Left hindlimb (tissue), 1 donor: ENCODE measurements around the gene CFAP100.

ENCODE experiments used
- DNase-seq: peaks from one replicate; pipeline ENCODE4 v3.0.0-alpha.2; 2018

CFAP100 gene

DNA sequence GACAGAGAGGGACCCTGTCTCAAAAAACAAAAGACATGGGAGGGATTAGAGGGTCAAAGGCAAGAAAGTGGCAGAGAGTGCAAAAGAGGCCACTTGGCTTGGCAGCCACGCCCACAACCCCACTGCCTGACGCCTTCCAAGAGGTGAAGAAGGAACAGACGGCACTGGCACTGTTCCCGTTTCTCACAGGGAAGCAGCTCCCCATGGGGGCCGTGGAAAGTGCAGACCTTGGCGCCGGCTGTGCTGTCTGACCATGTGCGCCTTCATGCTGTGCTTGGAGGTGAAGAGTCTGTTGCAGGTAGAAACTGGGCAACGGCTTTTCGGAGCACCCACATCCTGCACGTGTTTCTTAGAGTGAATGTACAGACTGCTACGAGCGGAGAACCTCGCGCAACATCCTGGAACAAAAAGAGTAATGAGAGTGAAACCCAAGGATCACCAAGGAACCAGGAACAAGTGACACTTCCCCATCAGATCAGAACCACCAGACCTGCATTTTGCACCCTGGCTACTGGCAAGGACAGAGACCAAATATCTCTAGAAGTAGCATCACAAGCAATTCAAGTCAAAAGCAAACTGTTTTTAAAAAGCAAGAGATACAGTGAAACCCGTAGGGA, 71.3 kb downstream of the CFAP100 start:
- no peak for DNase-seq

DNA sequence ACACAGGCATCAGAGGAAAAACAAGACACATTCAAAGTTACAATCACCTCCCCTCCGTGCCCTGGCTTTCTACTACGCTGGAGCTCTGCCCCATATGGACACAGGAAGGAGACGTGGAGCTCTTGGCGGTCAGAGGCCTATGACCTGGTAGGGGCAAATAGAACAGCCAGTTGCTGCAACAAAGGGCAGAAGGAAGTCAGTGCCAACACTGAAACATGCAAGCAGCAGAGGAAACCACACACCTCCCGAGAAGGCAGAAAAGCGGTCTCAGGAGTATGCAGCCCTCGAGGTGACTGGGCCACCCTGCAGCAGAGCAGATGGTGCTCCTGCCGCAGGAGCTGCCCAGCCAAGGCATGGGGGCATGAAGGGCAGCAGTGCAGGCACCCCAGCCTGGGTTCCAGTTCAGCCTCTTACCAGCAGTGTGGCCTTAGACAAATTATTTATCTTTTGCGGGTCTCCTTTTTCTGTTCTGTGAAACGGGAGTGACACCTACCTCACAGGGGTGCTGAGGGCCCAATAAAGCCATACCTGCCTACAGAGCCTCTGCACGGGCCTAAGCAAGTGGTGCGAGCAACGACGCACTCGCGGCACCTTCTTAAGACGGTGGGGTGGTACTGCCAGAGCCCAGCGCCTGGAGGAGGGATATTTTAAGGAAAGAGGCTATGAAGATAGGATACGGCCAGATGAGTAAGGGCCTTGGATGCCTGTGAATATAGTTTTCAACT, 72.3 kb downstream of the CFAP100 start:
- DNase-seq, result no peak

GRCh38 chr3:126467611-126467955, 72.9 kb downstream of the CFAP100 start:
- DNase-seq, result no peak

DNA sequence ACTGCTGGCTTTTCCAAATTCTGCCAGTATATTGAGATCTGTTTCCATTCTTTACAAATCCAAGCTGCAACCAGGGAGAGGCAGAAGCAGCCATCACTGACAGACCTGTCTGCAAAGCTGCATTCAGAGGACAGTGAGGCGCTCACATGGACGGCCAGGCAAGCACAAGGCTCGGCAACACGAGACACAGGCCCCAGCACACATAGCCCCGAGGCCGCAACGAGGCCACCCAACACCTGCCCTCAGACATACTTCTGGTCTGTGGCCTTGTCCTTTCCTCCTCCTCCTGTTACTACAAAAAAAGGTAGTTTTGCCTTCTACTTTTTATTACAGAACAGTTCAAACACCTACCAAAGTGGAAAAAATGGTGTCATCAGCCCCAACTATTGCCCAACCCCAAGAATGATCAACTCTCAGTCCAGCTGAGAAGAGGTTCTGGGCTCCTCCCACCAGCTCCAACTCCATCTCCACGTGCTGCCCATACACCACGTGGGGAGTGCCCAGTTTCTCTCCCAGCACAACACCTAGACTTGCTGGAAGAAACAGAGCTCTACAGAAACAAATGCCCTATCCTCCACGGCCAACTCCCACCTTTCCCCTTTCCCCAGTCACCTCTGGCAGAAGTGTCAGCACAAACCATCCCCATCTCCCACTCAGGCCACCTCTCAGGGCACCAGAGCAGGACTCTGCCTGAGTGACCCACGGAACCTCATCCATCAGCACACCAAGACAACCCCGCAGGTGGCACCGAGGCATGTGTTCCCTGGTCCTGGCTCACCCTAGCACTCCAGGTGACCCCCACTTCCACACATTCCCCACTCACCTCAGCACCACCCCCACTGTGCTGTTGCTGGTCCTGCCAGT, 73.6 kb downstream of the CFAP100 start:
- no peak for DNase-seq

- no peak for DNase-seq
Observed at GRCh38 chr3:126469479-126469878, 74.8 kb downstream of the CFAP100 start.

GRCh38 chr3:126472277-126473006, 77.7 kb downstream of the CFAP100 start:
- DNase-seq, result no peak

DNA sequence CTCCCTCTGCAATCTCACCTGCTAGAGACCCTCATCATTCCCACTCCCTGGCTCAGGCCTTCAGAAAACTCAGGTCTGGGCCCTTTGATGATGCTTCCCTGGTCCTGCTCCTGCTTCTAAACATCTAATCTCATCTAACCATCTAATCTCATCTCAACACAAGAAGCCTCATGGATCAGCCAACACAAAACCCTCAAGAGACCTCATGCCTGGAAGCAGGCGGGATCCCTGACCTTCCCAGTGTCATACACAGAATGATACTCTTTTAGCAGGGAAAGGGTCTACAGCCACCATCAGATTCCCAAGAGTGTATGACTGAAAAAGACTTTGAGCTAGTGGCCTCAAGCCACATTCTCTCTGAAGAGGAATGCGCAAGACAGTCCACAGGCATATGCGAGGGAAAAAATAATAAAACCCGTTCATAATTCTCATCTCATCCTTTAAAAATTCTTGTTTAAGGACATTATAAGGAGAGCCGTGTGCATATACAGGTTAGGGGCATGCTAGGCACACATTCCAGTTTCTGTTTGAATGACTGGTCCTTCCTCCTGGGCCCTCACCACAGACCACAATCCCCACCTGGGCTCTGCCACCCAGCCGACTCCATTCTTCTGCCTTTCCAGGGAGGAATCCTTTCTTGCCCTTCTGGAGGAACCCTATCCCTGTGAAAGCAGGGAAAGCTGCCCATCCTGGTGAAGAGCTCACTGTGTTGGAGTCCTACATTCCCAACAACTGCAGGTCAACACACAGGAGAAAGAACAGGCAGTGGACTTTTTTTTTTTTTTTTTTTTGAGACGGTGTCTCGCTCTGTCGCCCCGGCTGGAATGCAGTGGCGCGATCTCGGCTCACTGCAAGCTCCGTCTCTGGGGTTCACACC, 78.8 kb downstream of the CFAP100 start:
- no peak for DNase-seq

DNA sequence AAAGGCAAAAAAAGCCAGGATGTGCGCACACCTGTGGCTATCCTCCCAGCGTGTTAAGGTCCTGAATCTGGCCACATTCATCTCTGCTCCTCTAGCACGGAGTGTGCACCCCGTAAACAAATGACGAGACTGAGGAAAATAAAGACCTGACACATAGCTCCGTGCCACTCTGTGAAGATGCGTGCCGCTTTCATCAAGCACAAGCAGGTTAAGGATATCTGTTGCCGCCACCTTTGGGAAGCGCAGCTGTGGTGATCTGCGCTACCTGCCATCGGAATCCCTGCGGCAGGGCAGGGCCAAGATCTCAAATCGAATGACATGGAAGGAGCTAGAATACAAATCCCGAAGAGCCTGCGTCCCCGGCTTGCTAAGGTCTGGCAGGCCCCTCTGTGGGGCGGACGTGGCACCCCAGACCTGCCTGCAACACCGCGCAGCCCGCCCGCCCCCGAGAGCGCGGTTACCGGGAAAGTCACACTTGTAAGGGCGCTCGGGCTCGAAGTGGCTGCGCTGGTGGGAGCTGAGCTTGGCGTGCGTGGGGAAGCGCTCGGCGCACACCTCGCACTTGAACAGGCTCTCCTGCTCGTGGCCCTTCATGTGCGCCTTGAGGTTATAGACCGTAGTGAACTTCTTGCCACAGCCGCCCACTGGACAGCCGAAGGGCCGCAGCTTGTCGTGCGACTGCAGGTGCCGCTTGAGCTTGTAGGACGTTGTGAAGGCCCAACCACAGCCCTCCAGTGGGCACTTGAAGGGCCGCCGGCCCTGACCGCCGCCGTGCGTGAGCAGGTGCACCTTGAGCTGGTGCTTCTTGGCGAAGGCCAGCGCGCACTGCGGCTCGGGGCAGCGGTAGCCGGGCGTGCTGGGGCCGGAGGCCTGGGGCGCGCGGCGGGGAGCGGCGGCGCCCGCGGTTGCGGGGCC, 80.0 kb downstream of the CFAP100 start:
- peak; percentile 61 for DNase-seq

- peak; percentile 95 for DNase-seq
Observed at GRCh38 chr3:126475413-126476114, 80.9 kb downstream of the CFAP100 start, which contains the start of gene ZXDC. Gene ZXDC (minus strand): TSS chr3:126475891. CDS start chr3:126475865, 26 bp downstream.

- peak; percentile 71 for DNase-seq
Observed at GRCh38 chr3:126476166-126477060, 81.7 kb downstream of the CFAP100 start.

DNA sequence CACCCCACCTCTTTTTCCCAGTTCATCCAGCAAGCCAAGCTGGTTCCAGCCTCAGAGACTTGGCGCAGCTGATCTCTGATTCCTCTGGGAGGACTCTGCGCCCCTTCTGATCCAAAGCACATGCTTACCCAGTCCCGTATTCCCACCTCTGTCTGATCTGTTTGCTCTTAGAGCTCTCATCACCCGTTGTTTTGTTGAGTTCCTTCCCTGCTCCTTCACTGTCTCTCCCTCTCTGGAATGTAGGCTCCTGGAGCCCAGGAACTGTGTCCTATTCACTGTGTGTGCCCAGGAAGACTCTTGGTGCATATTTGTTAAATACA, 82.3 kb downstream of the CFAP100 start:
- DNase-seq, result peak; percentile 34

DNA sequence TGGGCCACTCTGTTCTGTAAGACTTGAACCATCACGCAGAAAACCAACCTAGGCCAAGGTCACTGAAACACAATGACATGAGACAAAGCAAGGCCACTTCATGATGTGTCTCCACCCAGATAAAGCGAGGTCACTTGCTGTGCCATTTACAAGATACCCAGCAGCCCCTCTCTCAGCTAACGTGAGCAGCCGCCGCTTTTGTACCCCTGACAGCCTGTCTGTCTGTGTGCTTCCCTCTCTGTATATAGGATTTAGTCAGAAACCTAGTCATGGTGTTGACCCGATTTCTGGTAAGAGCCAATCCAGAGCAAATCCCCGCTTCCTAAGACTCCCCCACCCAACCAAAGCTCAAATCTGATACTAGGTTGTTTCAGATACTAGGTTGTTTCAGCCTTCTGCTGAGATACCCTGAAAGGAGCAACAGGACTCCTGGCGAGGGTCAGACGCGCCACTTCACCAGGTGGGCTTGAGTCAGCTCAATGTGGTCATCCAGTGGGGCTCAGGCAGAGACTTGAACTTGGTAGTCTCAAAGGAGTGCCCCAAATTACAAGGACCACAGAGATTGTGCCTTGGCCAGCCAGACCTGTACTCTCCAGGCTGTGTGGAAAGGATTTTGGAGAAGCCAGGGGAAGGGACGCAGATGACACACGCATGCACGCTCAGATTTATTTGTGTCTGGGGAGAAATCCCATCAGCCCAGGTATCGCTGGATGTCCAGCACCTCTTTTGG, 84.0 kb downstream of the CFAP100 start:
- peak; percentile 12 for DNase-seq

GRCh38 chr3:126479642-126480041, 84.9 kb downstream of the CFAP100 start:
- DNase-seq, result no peak

GRCh38 chr3:126480206-126480605, 85.5 kb downstream of the CFAP100 start:
- peak; percentile 50 for DNase-seq

- peak; percentile 77 for DNase-seq
Observed at GRCh38 chr3:126480861-126481260, 86.2 kb downstream of the CFAP100 start.

- peak; percentile 47 for DNase-seq
Observed at GRCh38 chr3:126481808-126482502, 87.2 kb downstream of the CFAP100 start.

DNA sequence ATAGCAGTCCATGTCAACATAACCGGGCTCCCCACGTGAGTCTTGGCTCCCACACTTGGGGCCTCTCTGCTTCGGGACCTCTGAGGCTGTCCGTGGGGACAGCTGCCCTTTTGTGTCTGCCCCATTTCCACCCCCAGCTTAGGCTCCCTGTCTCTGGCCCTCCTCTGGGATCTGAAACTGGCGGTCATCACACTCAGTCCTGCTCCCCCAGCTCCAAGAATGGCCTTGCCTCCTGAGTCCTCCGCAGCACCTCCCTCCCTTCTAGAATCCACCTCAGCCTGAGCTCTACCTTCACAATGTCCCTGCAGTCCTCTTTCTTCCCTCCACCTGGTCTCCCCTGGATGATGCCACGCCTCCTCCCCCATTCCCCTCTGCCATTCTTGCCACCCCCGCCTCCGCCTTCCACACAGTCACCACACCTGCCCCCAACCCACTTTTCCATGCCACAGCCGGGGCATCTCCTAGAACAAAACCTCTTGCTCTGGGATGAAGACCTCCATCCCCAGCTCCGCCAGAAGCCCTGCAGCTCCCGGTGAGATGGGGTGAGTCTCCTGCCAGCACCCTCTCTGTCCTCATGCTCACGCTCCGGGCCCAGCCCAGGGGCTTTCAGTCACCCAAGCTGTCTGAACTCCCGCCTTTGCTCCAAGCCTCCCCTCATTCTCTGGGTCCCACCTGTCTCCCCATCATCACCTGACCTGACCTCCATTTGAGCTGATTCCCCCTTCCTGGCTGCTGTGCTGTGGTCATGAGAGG, 88.0 kb downstream of the CFAP100 start:
- no peak for DNase-seq
